Keratinocyte (primary cell): Measurements from ENCODE around the gene ALG1L2. TPM values are rescaled to one million over a fixed set of nuclear protein-coding genes. Genes with fewer than 3 reads are reported as not detected.
"Not testable (repeated sequence)": the region's sequence is repeated elsewhere in the genome, so short reads cannot be mapped to it uniquely, and the experiment has no call there.

Experiments
- DNase-seq: peaks from one replicate; pipeline ENCODE4 v3.0.0-alpha.2; 2011; ENCODE audit warnings: low read depth, missing footprints, low spot score
- FAIRE-seq: peaks from 2 replicates; lab custom pipeline; 2011; peaks lifted over from hg19 to GRCh38; lab: Jason Lieb, UNC
- H2AFZ ChIP-seq: 2 replicates; pipeline ENCODE4 v1.6.0; 2012; ENCODE audit warnings: low read length, control low read depth, inconsistent platforms; ENCODE audit not compliant: control insufficient read depth
- H3K27ac ChIP-seq: 2 replicates; pipeline ENCODE4 v1.5.1; 2011; ENCODE audit warnings: low read length; ENCODE audit not compliant: control insufficient read depth, insufficient read depth
- H3K27me3 ChIP-seq: 3 replicates; pipeline ENCODE4 v1.6.0; 2011; ENCODE audit warnings: low read length; ENCODE audit not compliant: control insufficient read depth, insufficient read depth; ENCODE audit errors: extremely low read depth
- H3K36me3 ChIP-seq, 2 experiments: 2 replicates in 1 of 2; 3 replicates in 1 of 2; pipeline ENCODE4 v1.5.1; 2011; ENCODE audit warnings: low read length in 2 of 2, mild to moderate bottlenecking in 1 of 2; ENCODE audit not compliant: control insufficient read depth in 2 of 2, insufficient read depth in 2 of 2; ENCODE audit errors: extremely low read depth in 1 of 2
- H3K4me1 ChIP-seq: 3 replicates; pipeline ENCODE4 v1.5.1; 2011; ENCODE audit warnings: low read length; ENCODE audit not compliant: control insufficient read depth, insufficient read depth; ENCODE audit errors: extremely low read depth
- H3K4me2 ChIP-seq: 3 replicates; pipeline ENCODE4 v1.6.0; 2011; ENCODE audit warnings: low read depth, low read length; ENCODE audit not compliant: control insufficient read depth, insufficient read depth; ENCODE audit errors: extremely low read depth
- H3K4me3 ChIP-seq, 3 experiments: fragments of 200-600 bp in 1 of 3; sonication (generic) in 1 of 3; 2 replicates in 2 of 3; 3 replicates in 1 of 3; pipeline ENCODE4 v1.5.1; 2011 to 2016; ENCODE audit warnings: low read length in 3 of 3, mild to moderate bottlenecking in 3 of 3, control low read depth in 2 of 3, inconsistent platforms in 1 of 3, low read depth in 1 of 3, mixed read lengths in 1 of 3, mixed run types in 1 of 3, moderate library complexity in 1 of 3; ENCODE audit not compliant: control insufficient read depth in 2 of 3, insufficient read depth in 2 of 3; ENCODE audit errors: extremely low read depth in 1 of 3
- H3K79me2 ChIP-seq: 2 replicates; pipeline ENCODE4 v1.6.0; 2012; ENCODE audit warnings: low read length; ENCODE audit not compliant: control insufficient read depth, insufficient read depth
- H3K9ac ChIP-seq: 3 replicates; pipeline ENCODE4 v1.6.0; 2011; ENCODE audit warnings: low read length; ENCODE audit not compliant: control insufficient read depth, insufficient read depth; ENCODE audit errors: extremely low read depth
- H3K9me1 ChIP-seq: 3 replicates; pipeline ENCODE4 v1.6.0; 2011; ENCODE audit warnings: low read length; ENCODE audit not compliant: control insufficient read depth, insufficient read depth; ENCODE audit errors: extremely low read depth
- H3K9me3 ChIP-seq: 2 replicates; pipeline ENCODE4 v1.5.1; 2012; ENCODE audit warnings: low read depth, low read length; ENCODE audit not compliant: control insufficient read depth
- H4K20me1 ChIP-seq: 3 replicates; pipeline ENCODE4 v1.6.0; 2011; ENCODE audit warnings: low read length; ENCODE audit not compliant: control insufficient read depth, insufficient read depth; ENCODE audit errors: extremely low read depth
- CTCF ChIP-seq, 3 experiments: IDR thresholded peaks in 1 of 3; conservative IDR thresholded peaks in 1 of 3; optimal IDR thresholded peaks in 1 of 3; 2 replicates in 2 of 3; 3 replicates in 1 of 3; pipeline versions ENCODE3 to v1.5.1; 2011; ENCODE audit warnings: low read length in 3 of 3, mild to moderate bottlenecking in 3 of 3, moderate library complexity in 2 of 3, control low read depth in 1 of 3, inconsistent platforms in 1 of 3; ENCODE audit not compliant: insufficient read depth in 2 of 3; ENCODE audit errors: extremely low read depth in 1 of 3
- EZH2 ChIP-seq: IDR thresholded peaks from one replicate; pipeline ENCODE4 v1.6.1; 2012; ENCODE audit warnings: inconsistent platforms, mild to moderate bottlenecking, low read length, moderate library complexity
- dilution Hi-C: fragments of 300-500 bp; cut with MboI; formaldehyde crosslinking; loops from one replicate; pipeline ENCODE4 v1.7.0; 2020; ENCODE audit warnings: low sequenced_read_pairs; ENCODE audit not compliant: extremely low pct_ligation_motif_present
- polyA plus RNA-seq, 5 experiments: library from polyadenylated mRNA; depleted of rRNA in 3 of 5; stranded (reverse) in 3 of 5; stranded (forward) in 1 of 5; unstranded in 1 of 5; fragments of >200 nt; gene quantifications; 1 replicate in 1 of 5; 2 replicates in 3 of 5; 3 replicates in 1 of 5; pipeline versions ENCODE4 v1.2.1 to v1.2.3, GENCODE V29; 2011 to 2012; ENCODE audit warnings: missing spikeins in 2 of 5, low read depth in 1 of 5, low replicate concordance in 1 of 5

ALG1L2 gene
- polyA plus RNA-seq, 1 donor (not counting 4 experiments of a cell fraction or from before 2014, with no cell fraction given), result not detected

GRCh38 chr3:130093741-130094391 lies 12.2 kb downstream of the ALG1L2 start:
- Histone ChIP-seq H3K79me2 (no peaks in the 10 kb centered on the region), H3K27me3 (no peaks in the 10 kb centered on the region), H3K4me2 (no peak overlapping the region), H3K27ac (no peak overlapping the region), H3K4me1 (peaks cover 4% of the 10 kb centered on the region), H3K9me1 (no peaks in the 10 kb centered on the region), H4K20me1 (no peaks in the 10 kb centered on the region), H3K9ac (no peak overlapping the region), H3K4me3 (no peak overlapping the region), H3K36me3 (no peaks in the 10 kb centered on the region), H3K9me3 (no peaks in the 10 kb centered on the region), H2AFZ (no peak overlapping the region)
- FAIRE-seq (no peak), DNase-seq (no peak)
- TF ChIP-seq EZH2 (no peak), CTCF (optimal IDR thresholded peaks at IDR 0.05 in 1 of 3, IDR thresholded peaks at IDR 0.05 in 1 of 3, conservative IDR thresholded peaks at IDR 0.05 in 1 of 3; ENCODE audit: extremely low read depth in 1 of 3, insufficient read depth in 2 of 3, low read length in 3 of 3) (no peak)
- dilution Hi-C loops, result no loop called here

- H3K27ac ChIP-seq, H3K9ac ChIP-seq, H3K4me1 ChIP-seq, H3K4me2 ChIP-seq, H3K4me3 ChIP-seq, H3K27me3 ChIP-seq, H3K36me3 ChIP-seq, FAIRE-seq, DNase-seq, dilution Hi-C loops, H3K9me3 ChIP-seq, H4K20me1 ChIP-seq, H2AFZ ChIP-seq, H3K9me1 ChIP-seq, H3K79me2 ChIP-seq: not testable (repeated sequence)
Observed at GRCh38 chr3:130094491-130094941, 12.9 kb downstream of the ALG1L2 start.

GRCh38 chr3:130095858-130096257 lies 14.2 kb downstream of the ALG1L2 start:
- dilution Hi-C loops, H3K4me3 ChIP-seq, DNase-seq: not testable (repeated sequence)

GRCh38 chr3:130097096-130097495 lies 15.5 kb downstream of the ALG1L2 start:
- H3K4me1 ChIP-seq, H3K79me2 ChIP-seq, H3K9ac ChIP-seq, H3K27ac ChIP-seq, H3K4me2 ChIP-seq, H3K27me3 ChIP-seq, H4K20me1 ChIP-seq, H3K4me3 ChIP-seq, DNase-seq, dilution Hi-C loops, H3K36me3 ChIP-seq, H2AFZ ChIP-seq, H3K9me1 ChIP-seq, H3K9me3 ChIP-seq, FAIRE-seq: not testable (repeated sequence)

More at GRCh38 chr3:130095858-130096257, 14.2 kb downstream of the ALG1L2 start:
- not testable (repeated sequence) for H3K9me1 ChIP-seq, FAIRE-seq, H3K9me3 ChIP-seq, H2AFZ ChIP-seq, H4K20me1 ChIP-seq, H3K4me1 ChIP-seq, H3K27me3 ChIP-seq, H3K27ac ChIP-seq, H3K36me3 ChIP-seq, H3K4me2 ChIP-seq, H3K9ac ChIP-seq, H3K79me2 ChIP-seq
